CD14-positive monocyte (primary cell): Measurements from ENCODE around the gene TOGARAM2. TPM values are rescaled to one million over a fixed set of nuclear protein-coding genes. Genes with fewer than 3 reads are reported as not detected.

Experiments used
- DNase-seq, 3 donors: peaks; one replicate each; pipeline ENCODE4 v3.0.0-alpha.2; 2011 to 2022
- H2AFZ ChIP-seq: 2 replicates; pipeline ENCODE4 v1.6.0; 2012; ENCODE audit warnings: mild to moderate bottlenecking, low read depth, low read length, inconsistent platforms; ENCODE audit not compliant: insufficient read depth, poor library complexity, severe bottlenecking
- H3K27ac ChIP-seq, 2 donors: 1 replicate in 1 of 2; 2 replicates in 1 of 2; pipeline ENCODE4 v1.5.1; 2012 to 2013; ENCODE audit warnings: low read length in 2 of 2, control low read depth in 1 of 2, inconsistent platforms in 1 of 2, low read depth in 1 of 2, mild to moderate bottlenecking in 1 of 2
- H3K27me3 ChIP-seq, 2 donors: one replicate each; pipeline versions ENCODE4 v1.6.0 to v1.6.1; 2011 to 2013; ENCODE audit warnings: low read length in 2 of 2; ENCODE audit not compliant: control insufficient read depth in 2 of 2, insufficient read depth in 2 of 2
- H3K36me3 ChIP-seq, 2 donors: replicated peaks in 1 of 2; 1 replicate in 1 of 2; 2 replicates in 1 of 2; pipeline versions ENCODE4 v1.5.1 to v1.6.1; 2012 to 2013; ENCODE audit warnings: low read length in 2 of 2, control low read depth in 1 of 2, inconsistent platforms in 1 of 2, mild to moderate bottlenecking in 1 of 2; ENCODE audit not compliant: insufficient read depth in 2 of 2, control insufficient read depth in 1 of 2
- H3K4me1 ChIP-seq, 2 donors: 1 replicate in 1 of 2; 2 replicates in 1 of 2; pipeline versions ENCODE4 v1.5.1 to v1.6.1; 2012 to 2013; ENCODE audit warnings: low read length in 2 of 2, control low read depth in 1 of 2, inconsistent platforms in 1 of 2, mild to moderate bottlenecking in 1 of 2, moderate library complexity in 1 of 2; ENCODE audit not compliant: insufficient read depth in 2 of 2, control insufficient read depth in 1 of 2
- H3K4me2 ChIP-seq: replicated peaks from 2 replicates; pipeline ENCODE3; 2012; ENCODE audit warnings: low read length, moderate library complexity, mild to moderate bottlenecking; ENCODE audit not compliant: poor library complexity, severe bottlenecking; ENCODE audit errors: extremely low read depth
- H3K4me3 ChIP-seq, 3 experiments: fragments of 200-600 bp in 1 of 3; sonication (generic) in 1 of 3; replicated peaks in 1 of 3; 1 replicate in 2 of 3; 2 replicates in 1 of 3; pipeline ENCODE4 v1.5.1; 2011 to 2013; ENCODE audit warnings: low read length in 3 of 3, mild to moderate bottlenecking in 3 of 3, control low read depth in 2 of 3, low read depth in 2 of 3, inconsistent platforms in 1 of 3, moderate library complexity in 1 of 3
- H3K79me2 ChIP-seq: 2 replicates; pipeline ENCODE4 v1.6.0; 2012; ENCODE audit warnings: mild to moderate bottlenecking, control low read depth, inconsistent platforms, low read length, moderate library complexity; ENCODE audit not compliant: insufficient read depth
- H3K9ac ChIP-seq: 2 replicates; pipeline ENCODE4 v1.6.0; 2017; ENCODE audit warnings: low read length, mild to moderate bottlenecking; ENCODE audit not compliant: insufficient read depth, poor library complexity, severe bottlenecking
- H3K9me3 ChIP-seq, 2 donors: replicated peaks in 1 of 2; 1 replicate in 1 of 2; 2 replicates in 1 of 2; pipeline versions ENCODE4 v1.5.1 to v1.6.1; 2012 to 2013; ENCODE audit warnings: low read length in 2 of 2, control low read depth in 1 of 2; ENCODE audit not compliant: control insufficient read depth in 1 of 2, insufficient read depth in 1 of 2
- H4K20me1 ChIP-seq: 2 replicates; pipeline ENCODE4 v1.6.0; 2012; ENCODE audit warnings: mild to moderate bottlenecking, low read length, control low read depth, moderate library complexity; ENCODE audit not compliant: insufficient read depth
- H3K27ac Mint-ChIP-seq, 7 donors: one replicate each; pipeline ENCODE4 v1.8.0; 2020; ENCODE audit warnings: mild to moderate bottlenecking in 7 of 7, mixed read lengths in 7 of 7, moderate library complexity in 6 of 7, inconsistent platforms in 2 of 7
- H3K27me3 Mint-ChIP-seq, 3 donors: one replicate each; pipeline ENCODE4 v1.8.0; 2021 to 2022; ENCODE audit warnings: low read depth in 3 of 3, mild to moderate bottlenecking in 3 of 3, mixed read lengths in 3 of 3, moderate library complexity in 3 of 3, inconsistent platforms in 1 of 3
- H3K36me3 Mint-ChIP-seq, 2 donors: one replicate each; pipeline ENCODE4 v1.8.0; 2020; ENCODE audit warnings: mixed read lengths in 2 of 2, inconsistent platforms in 1 of 2, mild to moderate bottlenecking in 1 of 2
- H3K4me1 Mint-ChIP-seq: one replicate; pipeline ENCODE4 v1.8.0; 2020; ENCODE audit warnings: mild to moderate bottlenecking, mixed read lengths
- H3K4me3 Mint-ChIP-seq, 2 donors: one replicate each; pipeline ENCODE4 v1.8.0; 2020; ENCODE audit warnings: mild to moderate bottlenecking in 2 of 2, mixed read lengths in 2 of 2, moderate library complexity in 1 of 2
- H3K9me3 Mint-ChIP-seq, 7 donors: one replicate each; pipeline ENCODE4 v1.8.0; 2020 to 2022; ENCODE audit warnings: mixed read lengths in 7 of 7, mild to moderate bottlenecking in 6 of 7, moderate library complexity in 6 of 7, inconsistent platforms in 2 of 7
- WGBS: methylation state at CpG from one replicate; pipeline ENCODE4 v1.1.5; 2013; ENCODE audit warnings: missing lambda C conversion rate; ENCODE audit not compliant: insufficient coverage; 5-methylcytosine and 5-hydroxymethylcytosine counted together
- intact Hi-C, 2 donors: fragments of 100-400 bp; cut with micrococcal nuclease; formaldehyde crosslinking; loops; one replicate each; pipeline versions ENCODE4 v1.15.0 to v1.15.1; 2023
- polyA plus RNA-seq, 3 donors: library from polyadenylated mRNA; depleted of rRNA in 1 of 3; unstranded in 2 of 3; stranded (reverse) in 1 of 3; fragments of 300-500 nt in 2 of 3; fragments of >200 nt in 1 of 3; fragmentation: Illumina TruSeq in 2 of 3; gene quantifications; 1 replicate in 2 of 3; 2 replicates in 1 of 3; pipeline ENCODE4 v1.2.3, GENCODE V29; 2012 to 2021
- TF ChIP-seq, protein P1 (sequence below): fragments of 200-600 bp; IDR thresholded peaks from one replicate; pipeline ENCODE4 v1.8.0; 2022; ENCODE audit warnings: antibody characterized with exemption, mild to moderate bottlenecking

The TOGARAM2 gene
- polyA plus RNA-seq, 3 donors, result 0.23 to 5.5 TPM; not detected in 1

DNA sequence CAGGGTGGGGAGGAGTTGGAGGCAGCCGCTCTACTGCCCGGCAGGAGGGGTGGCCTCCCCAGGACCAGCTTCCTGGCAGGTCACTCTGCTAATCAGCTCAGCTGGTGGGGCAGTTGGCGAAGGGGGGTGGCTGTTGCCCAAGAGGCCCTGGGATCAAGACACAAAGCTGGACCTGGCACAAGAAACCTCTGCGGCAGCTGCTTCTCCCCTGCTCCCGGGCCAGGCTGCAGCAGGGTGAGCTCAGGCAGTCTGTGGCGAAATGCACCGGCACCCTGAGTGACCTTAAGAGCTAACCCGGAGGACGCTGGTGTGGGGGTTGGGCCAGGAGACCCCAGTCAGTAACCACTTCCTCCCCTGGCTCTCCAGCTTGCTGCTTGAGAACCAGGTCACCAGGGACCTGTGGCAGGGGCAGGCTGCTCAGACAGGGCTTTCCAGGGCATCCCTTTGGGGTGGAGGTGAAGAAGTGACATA, 31.1 kb downstream of the TOGARAM2 start:
- Mint-ChIP-seq H3K27me3 (peaks cover 9 to 23% (median 14%) of the 10 kb centered on the region in 3 donors), H3K36me3 (peaks cover 0 to 5% of the 10 kb centered on the region in 2 donors), H3K27ac (peak overlapping the region in 1 of 7 donors; percentile 8), H3K4me1 (peaks cover 56% of the 10 kb centered on the region), H3K9me3 (no peaks in the 10 kb centered on the region), H3K4me3 (no peak overlapping the region)
- Histone ChIP-seq H3K9me3 (no peaks in the 10 kb centered on the region), H3K4me3 (no peak overlapping the region), H3K27me3 (peaks cover 0 to 2% of the 10 kb centered on the region in 2 donors), H3K27ac (no peak overlapping the region), H3K4me2 (no peak overlapping the region), H3K4me1 (peaks cover 42 to 51% of the 10 kb centered on the region in 2 donors), H3K9ac (no peak overlapping the region), H3K36me3 (no peaks in the 10 kb centered on the region), H4K20me1 (no peaks in the 10 kb centered on the region), H3K79me2 (no peaks in the 10 kb centered on the region), H2AFZ (peak overlapping the region; percentile 62)
- intact Hi-C loops, result loop anchor here in 1 of 2 donors (10.0 kb wide), 2 partner anchors 47 to 103 kb away; partner anchors contain the start of gene CLIP4
- WGBS, result 5% methylated on average over 4 of the region's 9 CpGs
- peak in 1 of 3 donors; percentile 21 for DNase-seq
- TF ChIP-seq, protein P1, sequence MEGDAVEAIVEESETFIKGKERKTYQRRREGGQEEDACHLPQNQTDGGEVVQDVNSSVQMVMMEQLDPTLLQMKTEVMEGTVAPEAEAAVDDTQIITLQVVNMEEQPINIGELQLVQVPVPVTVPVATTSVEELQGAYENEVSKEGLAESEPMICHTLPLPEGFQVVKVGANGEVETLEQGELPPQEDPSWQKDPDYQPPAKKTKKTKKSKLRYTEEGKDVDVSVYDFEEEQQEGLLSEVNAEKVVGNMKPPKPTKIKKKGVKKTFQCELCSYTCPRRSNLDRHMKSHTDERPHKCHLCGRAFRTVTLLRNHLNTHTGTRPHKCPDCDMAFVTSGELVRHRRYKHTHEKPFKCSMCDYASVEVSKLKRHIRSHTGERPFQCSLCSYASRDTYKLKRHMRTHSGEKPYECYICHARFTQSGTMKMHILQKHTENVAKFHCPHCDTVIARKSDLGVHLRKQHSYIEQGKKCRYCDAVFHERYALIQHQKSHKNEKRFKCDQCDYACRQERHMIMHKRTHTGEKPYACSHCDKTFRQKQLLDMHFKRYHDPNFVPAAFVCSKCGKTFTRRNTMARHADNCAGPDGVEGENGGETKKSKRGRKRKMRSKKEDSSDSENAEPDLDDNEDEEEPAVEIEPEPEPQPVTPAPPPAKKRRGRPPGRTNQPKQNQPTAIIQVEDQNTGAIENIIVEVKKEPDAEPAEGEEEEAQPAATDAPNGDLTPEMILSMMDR, result no peak

DNA sequence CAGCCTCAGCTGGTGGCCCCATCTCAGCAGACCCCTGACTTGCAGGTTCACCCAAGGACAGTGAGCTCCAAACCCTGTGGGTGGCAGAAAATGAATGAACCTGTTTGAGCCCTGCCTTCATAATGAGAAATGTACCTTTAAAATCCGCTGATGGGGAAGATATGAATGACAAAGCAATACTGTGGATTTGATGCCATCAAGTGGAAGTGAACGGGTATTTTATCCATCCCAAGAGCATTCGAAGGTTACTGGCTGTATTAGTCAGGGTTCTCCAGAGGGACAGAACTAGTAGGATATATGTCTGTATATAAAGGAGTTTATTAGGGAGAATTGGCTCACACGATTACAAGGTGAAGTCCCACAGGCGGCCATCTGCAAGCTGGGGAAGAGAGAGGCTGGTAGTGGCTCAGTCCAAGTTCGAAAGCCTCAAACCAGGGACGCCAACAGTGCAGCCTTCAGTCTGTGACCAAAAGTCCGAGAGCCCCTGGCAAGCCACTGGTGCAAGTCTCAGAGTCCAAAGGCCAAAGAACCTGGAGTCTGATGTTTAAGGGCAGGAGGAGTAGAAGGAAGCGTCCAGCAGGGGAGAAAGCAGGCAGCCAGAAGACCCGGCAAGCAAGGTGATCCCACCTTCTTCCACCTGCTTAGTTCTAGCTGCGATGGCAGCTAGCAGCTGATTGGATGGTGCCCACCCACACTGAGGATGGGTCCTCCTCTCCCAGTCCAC, 32.1 kb downstream of the TOGARAM2 start:
- peaks cover 49 to 59% of the 10 kb centered on the region in 2 donors for H3K4me1 ChIP-seq
- H3K9ac ChIP-seq, result no peak overlapping the region
- no peak overlapping the region for H3K4me3 ChIP-seq
- no peaks in the 10 kb centered on the region for H3K9me3 ChIP-seq
- H3K4me3 Mint-ChIP-seq, result no peak overlapping the region
- no peaks in the 10 kb centered on the region for H3K36me3 ChIP-seq
- H3K27ac Mint-ChIP-seq, result peak overlapping the region in 1 of 7 donors; percentile 91
- no peaks in the 10 kb centered on the region for H3K79me2 ChIP-seq
- H3K4me2 ChIP-seq, result no peak overlapping the region
- DNase-seq, result peak in 1 of 3 donors; percentile 20
- H4K20me1 ChIP-seq, result no peaks in the 10 kb centered on the region
- peaks cover 0 to 2% of the 10 kb centered on the region in 2 donors for H3K27me3 ChIP-seq
- no peaks in the 10 kb centered on the region for H3K9me3 Mint-ChIP-seq
- TF ChIP-seq, protein P1, result peak; percentile 14
- WGBS, result 84% methylated on average over 11 of the region's 11 CpGs
- peaks cover 0 to 5% of the 10 kb centered on the region in 2 donors for H3K36me3 Mint-ChIP-seq
- no peak overlapping the region for H2AFZ ChIP-seq
- no peak overlapping the region for H3K27ac ChIP-seq
- peaks cover 60% of the 10 kb centered on the region for H3K4me1 Mint-ChIP-seq
- intact Hi-C loops, result loop anchor here in 1 of 2 donors (10.0 kb wide), 2 partner anchors 48 to 102 kb away; partner anchors contain the start of gene CLIP4
- peaks cover 9 to 23% (median 14%) of the 10 kb centered on the region in 3 donors for H3K27me3 Mint-ChIP-seq
